Tibial nerve (tissue), 4 donors: Measurements from ENCODE around the gene GRIN2A. TPM values are rescaled to one million over a fixed set of nuclear protein-coding genes. Genes with fewer than 3 reads are reported as not detected.

Source experiments
- DNase-seq, 2 donors: peaks; one replicate each; pipeline ENCODE4 v3.0.0-alpha.2; 2019; ENCODE audit warnings: low spot score in 2 of 2
- H3K27ac ChIP-seq, 4 donors: fragments of 200-600 bp; sonication (generic) in 3 of 4; one replicate each; pipeline ENCODE4 v1.5.1; 2017 to 2019; ENCODE audit warnings: mild to moderate bottlenecking in 1 of 4
- H3K27me3 ChIP-seq, 2 donors: fragments of 200-600 bp; sonication (generic) in 1 of 2; one replicate each; pipeline versions ENCODE4 v1.5.1 to v1.6.0; 2017 to 2019
- H3K36me3 ChIP-seq, 3 donors: fragments of 200-600 bp; sonication (generic); one replicate each; pipeline ENCODE4 v1.5.1; 2018 to 2019
- H3K4me1 ChIP-seq, 4 donors: fragments of 200-600 bp; sonication (generic) in 3 of 4; one replicate each; pipeline ENCODE4 v1.5.1; 2017 to 2019
- H3K4me3 ChIP-seq, 4 donors: fragments of 200-600 bp; sonication (generic) in 3 of 4; one replicate each; pipeline ENCODE4 v1.5.1; 2017 to 2019; ENCODE audit warnings: mild to moderate bottlenecking in 1 of 4, moderate library complexity in 1 of 4
- H3K9me3 ChIP-seq, 4 donors: fragments of 200-600 bp; sonication (generic) in 3 of 4; one replicate each; pipeline ENCODE4 v1.5.1; 2017 to 2019
- EP300 ChIP-seq, 2 donors: sonication (generic); formaldehyde crosslinking; IDR thresholded peaks; one replicate each; pipeline ENCODE4 v1.6.1; 2017; ENCODE audit warnings: antibody characterized with exemption in 2 of 2, mild to moderate bottlenecking in 1 of 2
- POLR2A ChIP-seq, 2 donors: fragments of 450-650 bp; IDR thresholded peaks; one replicate each; pipeline ENCODE4 v1.6.1; 2017; ENCODE audit warnings: antibody characterized with exemption in 2 of 2, mild to moderate bottlenecking in 2 of 2, moderate library complexity in 2 of 2
- WGBS, 2 donors: methylation state at CpG; one replicate each; pipeline ENCODE4 v1.1.5; 2018; 5-methylcytosine and 5-hydroxymethylcytosine counted together
- total RNA-seq, 4 donors: library from RNA; depleted of rRNA; stranded (reverse); fragments of >200 nt; gene quantifications; one replicate each; pipeline ENCODE4 v1.1.0, GENCODE V29; 2016
- TF ChIP-seq, protein P1 (sequence below), 5 experiments: fragments of 200-600 bp in 3 of 5; fragments of 450-650 bp in 2 of 5; sonication (generic) in 3 of 5; IDR thresholded peaks; one replicate each; pipeline ENCODE4 v1.5.1; 2016 to 2019; ENCODE audit warnings: antibody characterized with exemption in 5 of 5, mild to moderate bottlenecking in 3 of 5, moderate library complexity in 2 of 5

GRIN2A gene
- total RNA-seq, 4 donors from 2014 or later: under 0.01 to 0.44 (median 0.39) TPM; not detected in 1

DNA sequence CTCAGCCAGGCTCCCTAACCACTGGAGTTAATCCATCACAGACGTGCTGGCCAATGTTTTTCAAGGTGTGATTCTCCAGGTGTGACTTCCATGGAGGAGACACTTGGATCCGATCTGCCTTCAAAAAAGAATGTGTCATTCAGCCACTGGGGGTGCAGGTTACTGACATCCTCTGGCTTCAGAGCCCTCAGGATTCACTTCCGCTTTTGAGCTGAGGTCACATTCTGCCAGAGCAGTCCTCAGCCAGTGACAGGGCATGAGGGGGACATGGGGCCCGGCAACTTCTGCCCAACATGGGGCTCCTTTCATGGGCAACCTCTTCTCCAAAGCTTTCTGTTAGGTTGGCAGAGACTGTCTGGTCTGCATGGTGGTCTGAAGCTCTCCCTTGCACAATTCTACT, 81.4 kb downstream of the GRIN2A start:
- TF ChIP-seq POLR2A (IDR thresholded peaks at IDR 0.05) (no peak), EP300 (IDR thresholded peaks at IDR 0.05) (no peak)
- TF ChIP-seq, protein P1, sequence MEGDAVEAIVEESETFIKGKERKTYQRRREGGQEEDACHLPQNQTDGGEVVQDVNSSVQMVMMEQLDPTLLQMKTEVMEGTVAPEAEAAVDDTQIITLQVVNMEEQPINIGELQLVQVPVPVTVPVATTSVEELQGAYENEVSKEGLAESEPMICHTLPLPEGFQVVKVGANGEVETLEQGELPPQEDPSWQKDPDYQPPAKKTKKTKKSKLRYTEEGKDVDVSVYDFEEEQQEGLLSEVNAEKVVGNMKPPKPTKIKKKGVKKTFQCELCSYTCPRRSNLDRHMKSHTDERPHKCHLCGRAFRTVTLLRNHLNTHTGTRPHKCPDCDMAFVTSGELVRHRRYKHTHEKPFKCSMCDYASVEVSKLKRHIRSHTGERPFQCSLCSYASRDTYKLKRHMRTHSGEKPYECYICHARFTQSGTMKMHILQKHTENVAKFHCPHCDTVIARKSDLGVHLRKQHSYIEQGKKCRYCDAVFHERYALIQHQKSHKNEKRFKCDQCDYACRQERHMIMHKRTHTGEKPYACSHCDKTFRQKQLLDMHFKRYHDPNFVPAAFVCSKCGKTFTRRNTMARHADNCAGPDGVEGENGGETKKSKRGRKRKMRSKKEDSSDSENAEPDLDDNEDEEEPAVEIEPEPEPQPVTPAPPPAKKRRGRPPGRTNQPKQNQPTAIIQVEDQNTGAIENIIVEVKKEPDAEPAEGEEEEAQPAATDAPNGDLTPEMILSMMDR (IDR thresholded peaks at IDR 0.05): no peak
- 33 to 36% methylated on average over 4 of the region's 4 CpGs for WGBS, 2 donors
- H3K27me3 ChIP-seq: no peaks in the 10 kb centered on the region
- no peak overlapping the region for H3K27ac ChIP-seq
- H3K4me1 ChIP-seq: no peaks in the 10 kb centered on the region
- peaks cover 0 to 8% (median 0%) of the 10 kb centered on the region in 4 donors for H3K9me3 ChIP-seq
- H3K4me3 ChIP-seq: no peak overlapping the region
- no peak for DNase-seq
- no peaks in the 10 kb centered on the region for H3K36me3 ChIP-seq

GRCh38 chr16:10098991-10099390, 83.2 kb downstream of the GRIN2A start:
- DNase-seq: no peak
- no peaks in the 10 kb centered on the region for H3K27me3 ChIP-seq
- H3K27ac ChIP-seq: no peak overlapping the region
- no peaks in the 10 kb centered on the region for H3K4me1 ChIP-seq
- H3K9me3 ChIP-seq: peaks cover 0 to 8% (median 0%) of the 10 kb centered on the region in 4 donors
- H3K36me3 ChIP-seq: no peaks in the 10 kb centered on the region
- TF ChIP-seq EP300 (IDR thresholded peaks at IDR 0.05) (no peak), POLR2A (IDR thresholded peaks at IDR 0.05) (no peak)
- TF ChIP-seq, protein P1 (IDR thresholded peaks at IDR 0.05): no peak
- no peak overlapping the region for H3K4me3 ChIP-seq

GRCh38 chr16:10097271-10097670, 85.0 kb downstream of the GRIN2A start:
- TF ChIP-seq, protein P1 (IDR thresholded peaks at IDR 0.05): no peak
- TF ChIP-seq EP300 (IDR thresholded peaks at IDR 0.05) (no peak), POLR2A (IDR thresholded peaks at IDR 0.05) (no peak)
- Histone ChIP-seq H3K27ac (no peak overlapping the region), H3K27me3 (no peaks in the 10 kb centered on the region), H3K36me3 (no peaks in the 10 kb centered on the region), H3K9me3 (peaks cover 0 to 8% (median 0%) of the 10 kb centered on the region in 4 donors), H3K4me1 (no peaks in the 10 kb centered on the region), H3K4me3 (no peak overlapping the region)
- DNase-seq: no peak
- WGBS, 2 donors: 82 to 83% methylated on average over 2 of the region's 2 CpGs

DNA sequence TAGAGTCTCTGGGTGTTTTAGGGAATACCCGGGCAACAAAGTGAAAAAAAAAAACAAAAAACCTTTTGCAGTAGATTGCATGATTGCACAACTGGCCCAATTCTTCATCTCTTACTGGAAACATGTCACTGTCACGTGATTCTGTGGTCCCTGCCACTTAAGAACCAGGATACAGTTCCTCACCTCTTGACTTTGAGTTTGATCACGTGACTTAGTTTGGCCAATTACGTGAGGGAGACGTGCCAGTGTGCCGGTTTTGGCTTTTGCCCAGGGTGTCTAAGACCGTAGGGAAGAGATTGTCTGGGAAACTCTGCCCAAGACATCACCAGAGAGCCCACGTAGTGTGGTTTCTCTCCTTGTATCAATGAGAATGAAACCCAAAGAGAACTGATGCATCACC, 88.7 kb downstream of the GRIN2A start:
- peaks cover 0 to 2% of the 10 kb centered on the region in 2 donors for H3K27me3 ChIP-seq
- H3K27ac ChIP-seq: no peak overlapping the region
- no peak overlapping the region for H3K4me3 ChIP-seq
- no peak for DNase-seq
- 78 to 82% methylated on average over 8 of the region's 8 CpGs for WGBS, 2 donors
- TF ChIP-seq EP300 (IDR thresholded peaks at IDR 0.05) (no peak), POLR2A (IDR thresholded peaks at IDR 0.05) (no peak)
- TF ChIP-seq, protein P1 (IDR thresholded peaks at IDR 0.05): no peak
- H3K4me1 ChIP-seq: no peaks in the 10 kb centered on the region
- peaks cover 0 to 16% (median 1%) of the 10 kb centered on the region in 4 donors for H3K9me3 ChIP-seq
- H3K36me3 ChIP-seq: no peaks in the 10 kb centered on the region

DNA sequence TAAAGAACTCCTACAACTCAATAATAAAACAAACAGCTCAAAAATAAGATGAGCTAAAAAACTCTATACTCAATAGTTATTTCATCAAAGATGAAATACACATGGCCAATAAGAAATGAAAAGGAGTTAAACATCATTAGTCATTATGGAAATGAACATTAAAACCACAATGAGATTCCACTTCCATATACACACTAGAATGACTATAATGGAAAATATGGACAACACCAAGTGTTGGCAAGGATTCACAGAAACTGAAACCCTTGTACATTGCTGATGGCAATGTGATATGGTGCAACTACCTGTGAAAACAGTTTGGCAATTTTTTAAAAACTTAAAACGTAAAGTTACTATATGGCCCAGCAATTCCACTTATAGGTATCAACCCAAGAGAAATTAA, 91.4 kb downstream of the GRIN2A start:
- TF ChIP-seq POLR2A (IDR thresholded peaks at IDR 0.05) (no peak), EP300 (IDR thresholded peaks at IDR 0.05) (no peak)
- TF ChIP-seq, protein P1 (IDR thresholded peaks at IDR 0.05): no peak
- 82 to 86% methylated on average over 1 of the region's 1 CpG for WGBS, 2 donors
- H3K4me1 ChIP-seq: no peaks in the 10 kb centered on the region
- no peak overlapping the region for H3K4me3 ChIP-seq
- DNase-seq: no peak
- H3K27me3 ChIP-seq: peaks cover 0 to 2% of the 10 kb centered on the region in 2 donors
- H3K27ac ChIP-seq: no peak overlapping the region
- no peaks in the 10 kb centered on the region for H3K36me3 ChIP-seq
- H3K9me3 ChIP-seq: peaks cover 0 to 8% (median 1%) of the 10 kb centered on the region in 4 donors
